Measurements from ENCODE around the gene SYCE1L. TPM values are rescaled to one million over a fixed set of nuclear protein-coding genes. Genes with fewer than 3 reads are reported as not detected.

Gene SYCE1L
- total RNA-seq, 4 donors from 2014 or later: 0.79 to 3.7 (median 2.2) TPM

GRCh38 chr16:77168901-77169300, 30.3 kb upstream of the SYCE1L start:
- 53 to 56% methylated on average over 4 of the region's 4 CpGs for WGBS, 2 donors
- intact Hi-C loops (cut with DNase I; ENCODE audit: low total_unique reads): no loop called here
- no peak for DNase-seq (ENCODE audit: low spot score in 2 of 2)
- TF ChIP-seq POLR2A (IDR thresholded peaks at IDR 0.05): no peak
- TF ChIP-seq, protein P1, sequence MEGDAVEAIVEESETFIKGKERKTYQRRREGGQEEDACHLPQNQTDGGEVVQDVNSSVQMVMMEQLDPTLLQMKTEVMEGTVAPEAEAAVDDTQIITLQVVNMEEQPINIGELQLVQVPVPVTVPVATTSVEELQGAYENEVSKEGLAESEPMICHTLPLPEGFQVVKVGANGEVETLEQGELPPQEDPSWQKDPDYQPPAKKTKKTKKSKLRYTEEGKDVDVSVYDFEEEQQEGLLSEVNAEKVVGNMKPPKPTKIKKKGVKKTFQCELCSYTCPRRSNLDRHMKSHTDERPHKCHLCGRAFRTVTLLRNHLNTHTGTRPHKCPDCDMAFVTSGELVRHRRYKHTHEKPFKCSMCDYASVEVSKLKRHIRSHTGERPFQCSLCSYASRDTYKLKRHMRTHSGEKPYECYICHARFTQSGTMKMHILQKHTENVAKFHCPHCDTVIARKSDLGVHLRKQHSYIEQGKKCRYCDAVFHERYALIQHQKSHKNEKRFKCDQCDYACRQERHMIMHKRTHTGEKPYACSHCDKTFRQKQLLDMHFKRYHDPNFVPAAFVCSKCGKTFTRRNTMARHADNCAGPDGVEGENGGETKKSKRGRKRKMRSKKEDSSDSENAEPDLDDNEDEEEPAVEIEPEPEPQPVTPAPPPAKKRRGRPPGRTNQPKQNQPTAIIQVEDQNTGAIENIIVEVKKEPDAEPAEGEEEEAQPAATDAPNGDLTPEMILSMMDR (IDR thresholded peaks at IDR 0.05): no peak
- H3K4me3 ChIP-seq (ENCODE audit: low read depth, poor library complexity, severe bottlenecking): no peak overlapping the region

GRCh38 chr16:77169650-77170236, 29.5 kb upstream of the SYCE1L start:
- H3K4me3 ChIP-seq (ENCODE audit: low read depth, poor library complexity, severe bottlenecking): no peak overlapping the region
- DNase-seq (ENCODE audit: low spot score in 2 of 2): no peak
- intact Hi-C loops (cut with DNase I; ENCODE audit: low total_unique reads): loop anchor here (5.0 kb wide), 1 partner anchor 1382 kb away; no protein-coding TSS in a partner anchor
- WGBS, 2 donors: 17 to 18% methylated on average over 6 of the region's 6 CpGs
- no peak for TF ChIP-seq POLR2A (IDR thresholded peaks at IDR 0.05)
- TF ChIP-seq, protein P1 (IDR thresholded peaks at IDR 0.05): no peak

DNA sequence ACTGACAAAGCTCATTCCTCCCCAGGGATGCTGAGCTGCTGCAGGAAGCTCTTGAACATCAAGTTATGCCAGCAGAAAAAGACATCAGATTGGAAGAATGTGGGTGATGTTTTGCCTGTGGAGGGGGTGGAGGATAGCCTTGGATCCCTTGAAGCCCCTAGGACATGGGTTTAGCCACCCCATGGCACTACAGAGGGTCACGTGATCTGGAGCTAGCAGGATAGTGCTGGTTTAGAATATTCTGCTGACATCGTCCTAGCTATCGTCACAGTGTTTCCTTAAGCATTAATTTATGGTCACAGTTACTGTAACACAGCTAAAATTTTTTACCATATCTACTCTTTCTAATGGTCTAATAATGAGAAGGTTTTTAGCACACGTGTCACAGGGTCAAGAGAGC, 28.4 kb upstream of the SYCE1L start:
- H3K4me3 ChIP-seq (ENCODE audit: low read depth, poor library complexity, severe bottlenecking): no peak overlapping the region
- DNase-seq (ENCODE audit: low spot score in 2 of 2): no peak
- intact Hi-C loops (cut with DNase I; ENCODE audit: low total_unique reads): loop anchor here (5.0 kb wide), 1 partner anchor 1384 kb away; no protein-coding TSS in a partner anchor
- WGBS, 2 donors: 46 to 60% methylated on average over 4 of the region's 4 CpGs
- TF ChIP-seq POLR2A (IDR thresholded peaks at IDR 0.05): no peak
- TF ChIP-seq, protein P1 (IDR thresholded peaks at IDR 0.05): no peak

DNA sequence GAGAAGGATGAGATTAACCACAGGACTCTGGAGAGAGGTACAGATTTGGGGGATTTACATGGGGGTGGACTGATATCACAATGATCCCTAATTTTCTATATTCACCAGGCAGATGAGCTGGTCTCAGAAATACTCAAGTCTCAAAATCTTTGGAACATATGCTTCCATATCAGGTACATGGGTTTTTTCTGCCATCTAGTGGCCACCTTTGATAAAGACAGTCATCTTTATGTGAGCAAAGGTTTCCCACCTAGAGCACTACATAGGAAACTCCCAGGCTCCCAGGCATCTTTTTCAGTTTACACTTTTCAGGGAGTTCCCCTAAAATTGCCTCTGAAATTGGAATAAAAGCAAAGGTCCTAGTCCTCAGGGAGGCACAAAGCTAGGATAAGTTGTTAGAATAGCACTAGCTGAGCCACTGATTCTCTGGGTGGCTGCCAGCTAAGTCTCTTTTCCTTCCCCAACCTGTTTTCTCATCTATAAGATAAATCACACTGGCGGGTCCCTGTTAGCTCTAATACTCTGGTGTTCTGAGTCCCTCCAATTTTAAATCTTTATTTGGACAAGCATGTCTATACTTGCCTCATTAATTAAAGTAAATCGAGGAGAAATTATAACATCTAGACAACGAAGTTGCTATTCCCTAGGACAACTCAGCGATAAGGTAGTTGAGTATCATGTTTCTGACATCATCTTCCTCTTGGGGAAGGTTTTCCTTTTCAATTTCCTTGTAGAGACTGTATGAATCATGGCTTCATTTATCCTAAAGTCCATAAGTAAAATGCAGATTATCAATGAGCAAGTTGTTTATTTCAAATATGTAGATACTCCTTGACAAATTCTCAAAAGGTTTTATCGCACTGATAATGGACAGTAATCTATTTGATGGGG, 27.2 kb upstream of the SYCE1L start:
- TF ChIP-seq, protein P1 (IDR thresholded peaks at IDR 0.05): no peak
- no peak for TF ChIP-seq POLR2A (IDR thresholded peaks at IDR 0.05)
- H3K4me3 ChIP-seq (ENCODE audit: low read depth, poor library complexity, severe bottlenecking): no peak overlapping the region
- intact Hi-C loops (cut with DNase I; ENCODE audit: low total_unique reads): loop anchor here (5.0 kb wide), 1 partner anchor 1385 kb away; no protein-coding TSS in a partner anchor
- no peak for DNase-seq (ENCODE audit: low spot score in 2 of 2)
- 41 to 51% methylated on average over 5 of the region's 5 CpGs for WGBS, 2 donors

GRCh38 chr16:77172951-77173350, 26.3 kb upstream of the SYCE1L start:
- no peak overlapping the region for H3K4me3 ChIP-seq (ENCODE audit: low read depth, poor library complexity, severe bottlenecking)
- DNase-seq (ENCODE audit: low spot score in 2 of 2): no peak
- intact Hi-C loops (cut with DNase I; ENCODE audit: low total_unique reads): loop anchor here (5.0 kb wide), 1 partner anchor 1386 kb away; no protein-coding TSS in a partner anchor
- TF ChIP-seq POLR2A (IDR thresholded peaks at IDR 0.05): no peak
- TF ChIP-seq, protein P1 (IDR thresholded peaks at IDR 0.05): no peak
